GM12891 (cell line): Measurements from ENCODE around the gene CRY2.

Experiments
- DNase-seq: peaks from one replicate; pipeline ENCODE4 v3.0.0; 2011; ENCODE audit warnings: low spot score; ENCODE audit not compliant: insufficient read length
- FAIRE-seq: peaks from 2 replicates; lab custom pipeline; 2011; peaks lifted over from hg19 to GRCh38; lab: Jason Lieb, UNC
- PAX5 ChIP-seq: IDR thresholded peaks from 2 replicates; pipeline ENCODE4 v1.6.1; 2011; ENCODE audit warnings: low read length, moderate library complexity, mild to moderate bottlenecking; ENCODE audit not compliant: insufficient read depth, severe bottlenecking
- POLR2A ChIP-seq: IDR thresholded peaks from 2 replicates; pipeline ENCODE4 v1.6.1; 2011; ENCODE audit warnings: low read depth, low read length, control low read depth
- POLR2AphosphoS5 ChIP-seq: IDR thresholded peaks from 2 replicates; pipeline ENCODE4 v1.6.1; 2011; ENCODE audit warnings: low read depth, low read length, control low read depth
- POU2F2 ChIP-seq: IDR thresholded peaks from 2 replicates; pipeline ENCODE4 v1.6.1; 2011; ENCODE audit warnings: low read depth, mild to moderate bottlenecking, control low read depth, low read length, moderate library complexity
- SPI1 ChIP-seq: IDR thresholded peaks from 2 replicates; pipeline ENCODE4 v1.6.1; 2011; ENCODE audit warnings: low read depth, low read length, control low read depth
- TAF1 ChIP-seq: IDR thresholded peaks from 2 replicates; pipeline ENCODE4 v1.6.1; 2011; ENCODE audit warnings: low read depth, low read length, control low read depth

The CRY2 gene

GRCh38 chr11:45857961-45858474 lies 10.7 kb downstream of the CRY2 start:
- TF ChIP-seq TAF1 (no peak), POLR2A (no peak), POU2F2 (no peak), PAX5 (no peak), POLR2AphosphoS5 (no peak), SPI1 (no peak)
- no peak for DNase-seq
- FAIRE-seq = no peak

GRCh38 chr11:45858751-45859398 lies 11.6 kb downstream of the CRY2 start:
- FAIRE-seq = no peak
- TF ChIP-seq POLR2AphosphoS5 (no peak), POLR2A (no peak), TAF1 (no peak), SPI1 (no peak), PAX5 (no peak), POU2F2 (no peak)
- no peak for DNase-seq

GRCh38 chr11:45859661-45860140 lies 12.4 kb downstream of the CRY2 start:
- TF ChIP-seq POLR2A = no peak
- no peak for TF ChIP-seq SPI1
- TF ChIP-seq POU2F2 = no peak
- no peak for TF ChIP-seq TAF1
- TF ChIP-seq PAX5 = no peak
- TF ChIP-seq POLR2AphosphoS5 = no peak
- FAIRE-seq (no peak), DNase-seq (no peak)

- FAIRE-seq (no peak), DNase-seq (no peak)
- TF ChIP-seq POLR2AphosphoS5 = no peak
- TF ChIP-seq POU2F2 = no peak
- no peak for TF ChIP-seq PAX5
- TF ChIP-seq SPI1 = no peak
These were observed 13.1 kb downstream of the CRY2 start for GRCh38 chr11:45860348-45860747.

DNA sequence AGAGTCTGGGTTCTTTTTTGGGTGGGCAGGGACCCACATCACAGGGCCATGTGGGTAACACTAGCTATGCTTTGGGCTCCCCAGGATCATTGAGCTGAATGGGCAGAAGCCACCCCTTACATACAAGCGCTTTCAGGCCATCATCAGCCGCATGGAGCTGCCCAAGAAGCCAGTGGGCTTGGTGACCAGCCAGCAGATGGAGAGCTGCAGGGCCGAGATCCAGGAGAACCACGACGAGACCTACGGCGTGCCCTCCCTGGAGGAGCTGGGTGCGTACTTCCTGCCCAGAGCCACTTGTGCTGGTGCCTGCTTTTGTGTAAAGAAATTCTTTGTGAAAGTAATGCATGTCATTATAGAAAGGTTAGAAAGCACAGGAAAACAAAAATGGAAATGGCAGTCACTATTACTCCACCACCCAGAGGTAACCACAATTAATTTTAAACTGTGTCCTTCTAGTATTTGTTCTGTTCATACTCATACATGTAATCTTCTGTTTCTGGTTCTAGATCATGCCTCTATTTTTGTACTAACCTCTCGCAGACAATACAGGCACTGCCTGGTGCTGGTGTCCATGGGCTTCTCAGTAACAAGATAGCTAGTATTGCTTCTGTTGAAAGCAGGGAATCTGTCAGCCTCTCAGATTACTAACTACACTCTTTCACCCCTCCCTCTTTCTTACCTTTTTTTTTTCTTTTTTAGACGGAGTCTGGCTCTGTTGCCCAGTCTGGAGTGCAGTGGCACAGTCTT lies 13.7 kb downstream of the CRY2 start:
- DNase-seq = no peak
- FAIRE-seq = no peak
- no peak for TF ChIP-seq POLR2AphosphoS5
- no peak for TF ChIP-seq PAX5
- no peak for TF ChIP-seq POU2F2
- TF ChIP-seq SPI1 = no peak
- no peak for TF ChIP-seq POLR2A
- no peak for TF ChIP-seq TAF1

- no peak for TF ChIP-seq SPI1
- no peak for TF ChIP-seq PAX5
- no peak for TF ChIP-seq TAF1
- no peak for TF ChIP-seq POLR2AphosphoS5
- TF ChIP-seq POU2F2 = no peak
- TF ChIP-seq POLR2A = no peak
- DNase-seq = no peak
- no peak for FAIRE-seq
These were observed 16.8 kb downstream of the CRY2 start for GRCh38 chr11:45864041-45864440.

DNA sequence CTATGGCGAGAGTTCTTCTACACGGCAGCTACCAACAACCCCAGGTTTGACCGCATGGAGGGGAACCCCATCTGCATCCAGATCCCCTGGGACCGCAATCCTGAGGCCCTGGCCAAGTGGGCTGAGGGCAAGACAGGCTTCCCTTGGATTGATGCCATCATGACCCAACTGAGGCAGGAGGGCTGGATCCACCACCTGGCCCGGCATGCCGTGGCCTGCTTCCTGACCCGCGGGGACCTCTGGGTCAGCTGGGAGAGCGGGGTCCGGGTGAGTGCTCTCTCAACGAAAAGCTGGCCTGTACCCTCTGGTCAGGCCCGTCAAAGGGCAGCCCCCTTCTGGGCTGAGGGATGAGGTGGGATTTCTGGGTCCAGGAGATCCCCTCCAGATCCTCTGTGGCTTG lies 22.3 kb downstream of the CRY2 start:
- TF ChIP-seq PAX5 = no peak
- no peak for TF ChIP-seq TAF1
- no peak for TF ChIP-seq SPI1
- no peak for TF ChIP-seq POLR2AphosphoS5
- TF ChIP-seq POU2F2 = no peak
- no peak for TF ChIP-seq POLR2A
- FAIRE-seq = no peak

GRCh38 chr11:45870706-45871105 lies 23.4 kb downstream of the CRY2 start:
- DNase-seq (no peak), FAIRE-seq (no peak)
- TF ChIP-seq SPI1 = no peak
- no peak for TF ChIP-seq PAX5
- TF ChIP-seq TAF1 = no peak
- no peak for TF ChIP-seq POU2F2
- no peak for TF ChIP-seq POLR2A
- no peak for TF ChIP-seq POLR2AphosphoS5

More for the DNA sequence above, 22.3 kb downstream of the CRY2 start:
- no peak for DNase-seq

DNA sequence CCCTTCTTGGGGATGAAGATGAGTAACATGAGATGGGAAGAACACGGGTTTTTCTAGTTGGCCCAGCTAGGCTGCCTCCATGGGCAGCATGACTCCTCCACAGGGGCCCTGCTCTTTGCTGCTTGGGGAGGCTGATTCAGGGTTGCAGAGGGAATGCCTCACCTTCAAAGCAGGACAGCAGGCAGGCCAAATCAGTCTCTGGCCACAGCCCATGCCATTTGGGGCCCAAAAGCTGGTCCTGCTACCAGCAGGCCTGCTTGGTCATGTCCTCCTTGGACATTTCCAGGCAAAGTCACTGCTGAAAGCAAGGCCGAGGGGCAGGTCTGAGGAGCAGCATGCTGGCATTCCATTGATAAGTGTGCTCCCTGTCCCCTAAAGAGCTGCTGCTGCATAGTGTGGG lies 24.4 kb downstream of the CRY2 start:
- no peak for TF ChIP-seq TAF1
- no peak for TF ChIP-seq POLR2AphosphoS5
- TF ChIP-seq PAX5 = no peak
- no peak for TF ChIP-seq POLR2A
- DNase-seq = no peak
- FAIRE-seq = no peak
